KG1 (cell line): ENCODE results near the gene GNG4.
A peak's percentile ranks its signal among the peaks of the same experiment; 100 is the strongest.
"Not testable (repeated sequence)": the region's sequence is repeated elsewhere in the genome, so short reads cannot be mapped to it uniquely, and the experiment has no call there.

Experiments used
- DNase-seq: peaks from one replicate; lab custom pipeline; 2025; lab: John Stamatoyannopoulos, UW

Gene GNG4

GRCh38 chr1:235582130-235582529, 67.5 kb downstream of the GNG4 start:
- no peak for DNase-seq

- DNase-seq, result no peak
Observed at GRCh38 chr1:235579891-235580290, 69.7 kb downstream of the GNG4 start.

DNA sequence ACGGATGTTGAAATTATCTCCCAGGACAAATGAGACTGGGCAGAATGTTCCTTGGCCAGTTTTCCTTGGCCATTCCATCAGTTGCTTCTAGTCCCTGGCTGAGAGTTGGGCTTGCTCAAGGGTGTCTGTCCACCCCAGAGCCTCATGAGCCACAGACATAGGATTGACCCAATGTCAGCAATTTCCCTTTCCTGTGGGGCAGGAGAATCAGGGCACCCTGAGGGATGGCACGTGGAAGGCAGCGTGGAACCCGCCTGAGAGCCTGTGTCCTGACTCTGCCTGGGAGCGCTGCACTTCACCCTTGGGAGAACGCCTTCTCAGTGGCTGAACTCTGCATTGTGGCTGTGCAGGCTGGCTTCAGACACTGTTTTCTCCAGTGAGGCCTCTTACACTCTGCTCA, 74.0 kb downstream of the GNG4 start:
- DNase-seq, result no peak

- no peak for DNase-seq
Observed at GRCh38 chr1:235573880-235574279, 75.7 kb downstream of the GNG4 start.

GRCh38 chr1:235572971-235573370, 76.6 kb downstream of the GNG4 start:
- DNase-seq, result not testable (repeated sequence)

GRCh38 chr1:235571482-235571881, 78.1 kb downstream of the GNG4 start:
- no peak for DNase-seq

DNA sequence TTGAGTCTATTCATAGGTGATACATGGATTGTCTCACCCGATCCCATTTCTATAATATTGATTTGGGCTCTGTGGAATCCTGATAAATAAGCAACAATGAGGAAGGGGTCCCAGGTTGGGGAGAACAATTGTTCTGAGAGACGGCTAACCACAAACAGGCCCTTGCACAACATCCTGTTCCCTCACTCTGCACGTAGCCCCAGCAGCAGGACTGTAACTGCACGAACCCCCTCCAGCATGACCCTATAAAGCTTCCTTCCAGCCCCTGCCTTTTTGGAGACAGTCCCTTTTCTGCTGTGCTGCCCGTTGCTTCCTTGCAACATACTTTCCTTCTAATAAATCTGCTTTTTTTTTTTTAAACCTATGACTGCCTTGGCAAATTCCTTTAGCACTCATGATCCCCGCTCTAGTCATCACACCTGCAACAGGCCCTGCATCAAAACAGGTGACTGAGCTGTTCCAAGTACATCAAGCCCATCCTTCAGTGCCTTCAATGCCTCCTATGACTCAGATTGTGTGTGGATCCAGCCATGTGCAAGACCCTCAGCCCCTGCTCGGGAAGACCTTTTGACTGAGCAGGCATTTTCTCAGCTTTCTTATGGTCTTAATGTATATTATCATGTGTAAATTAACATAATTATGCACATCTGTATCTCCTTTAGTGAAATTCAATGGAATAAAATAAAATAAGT, 81.6 kb downstream of the GNG4 start:
- peak; percentile 68 for DNase-seq

- no peak for DNase-seq
Observed at GRCh38 chr1:235566084-235566483, 83.5 kb downstream of the GNG4 start.

GRCh38 chr1:235563513-235564061, 86.0 kb downstream of the GNG4 start:
- no peak for DNase-seq

DNA sequence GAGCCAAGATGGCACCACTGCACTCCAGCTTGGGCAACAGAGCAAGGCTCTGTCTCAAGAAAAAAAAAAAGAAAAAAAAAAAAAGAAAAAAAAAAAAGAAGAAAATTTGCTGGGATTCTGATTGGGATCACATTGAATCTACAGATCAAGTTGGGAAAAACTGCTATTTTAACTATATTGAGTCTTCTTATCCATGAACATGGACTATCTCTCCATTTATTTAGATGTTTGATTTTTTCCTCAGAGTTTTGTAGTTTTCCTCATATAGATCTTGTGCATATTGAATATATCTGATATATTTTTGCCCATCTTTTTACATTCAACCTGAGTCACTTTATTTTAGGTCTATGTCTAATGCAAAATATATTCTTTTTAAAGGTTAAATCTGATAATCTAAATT, 87.0 kb downstream of the GNG4 start:
- DNase-seq, result no peak

DNA sequence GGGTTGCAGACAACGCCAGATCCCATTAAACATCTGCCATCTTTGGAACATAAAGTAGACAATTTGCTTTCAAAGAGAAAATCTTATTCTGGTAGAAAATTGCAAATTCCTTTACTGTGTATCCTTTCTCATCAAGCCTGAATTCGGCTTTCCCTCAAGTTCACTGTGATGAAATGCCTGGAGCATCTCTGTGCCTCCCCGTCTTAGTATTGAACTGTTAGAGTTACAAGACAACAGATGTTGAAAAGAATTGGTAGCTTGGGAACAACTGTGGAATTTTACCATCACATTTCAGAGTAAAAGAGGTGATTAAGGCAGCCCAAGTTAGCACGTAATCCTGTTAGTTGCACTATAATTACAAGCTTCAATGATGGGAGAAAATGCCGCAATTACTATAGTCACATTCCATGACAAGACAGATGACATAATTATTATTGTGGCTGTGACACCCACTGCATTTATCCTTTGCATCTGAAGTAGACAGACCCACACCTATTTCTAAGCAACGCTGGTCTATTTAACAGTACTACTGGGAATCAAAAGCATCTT, 90.9 kb downstream of the GNG4 start:
- DNase-seq, result no peak

GRCh38 chr1:235557495-235557894, 92.1 kb downstream of the GNG4 start:
- DNase-seq, result no peak

DNA sequence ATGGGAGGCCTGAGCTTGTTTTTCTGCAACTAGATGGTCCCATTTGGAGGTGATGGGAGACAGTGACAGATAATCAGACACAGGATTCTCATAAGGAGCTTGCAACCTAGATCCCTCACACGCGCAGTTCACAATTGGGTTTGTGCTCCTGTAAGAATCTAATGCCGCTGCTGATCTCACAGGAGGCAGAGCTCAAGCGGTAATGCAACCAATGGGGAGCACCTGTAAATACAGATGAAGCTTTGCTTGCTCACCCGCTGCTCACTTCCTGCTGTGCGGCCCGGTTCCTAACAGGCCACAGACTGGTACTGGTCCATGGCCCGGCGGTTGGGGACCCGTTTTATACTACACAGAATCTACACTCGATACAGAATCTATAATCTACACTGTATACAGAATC, 92.8 kb downstream of the GNG4 start:
- DNase-seq, result no peak

DNA sequence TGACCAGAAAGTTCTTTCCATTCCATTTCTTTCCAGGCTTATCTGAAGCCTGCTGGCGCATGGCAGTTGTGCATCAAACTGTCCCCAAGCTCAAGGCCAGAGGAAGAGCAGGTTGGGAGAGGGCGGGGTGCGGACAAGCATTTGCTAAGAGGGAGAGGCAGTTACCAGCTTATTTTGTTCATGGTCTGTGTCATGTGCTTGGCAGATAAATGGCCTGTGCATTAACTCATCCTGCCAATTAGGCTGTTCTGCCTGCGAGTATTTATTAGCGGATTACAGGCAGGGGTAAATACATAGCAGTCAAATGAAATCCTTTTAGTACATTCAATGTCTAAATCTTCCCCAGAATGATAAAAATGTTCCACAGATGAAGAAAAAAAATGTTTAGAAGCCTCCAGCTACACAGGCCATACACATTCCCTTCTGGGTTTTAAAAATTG, 96.5 kb downstream of the GNG4 start:
- DNase-seq, result no peak

DNA sequence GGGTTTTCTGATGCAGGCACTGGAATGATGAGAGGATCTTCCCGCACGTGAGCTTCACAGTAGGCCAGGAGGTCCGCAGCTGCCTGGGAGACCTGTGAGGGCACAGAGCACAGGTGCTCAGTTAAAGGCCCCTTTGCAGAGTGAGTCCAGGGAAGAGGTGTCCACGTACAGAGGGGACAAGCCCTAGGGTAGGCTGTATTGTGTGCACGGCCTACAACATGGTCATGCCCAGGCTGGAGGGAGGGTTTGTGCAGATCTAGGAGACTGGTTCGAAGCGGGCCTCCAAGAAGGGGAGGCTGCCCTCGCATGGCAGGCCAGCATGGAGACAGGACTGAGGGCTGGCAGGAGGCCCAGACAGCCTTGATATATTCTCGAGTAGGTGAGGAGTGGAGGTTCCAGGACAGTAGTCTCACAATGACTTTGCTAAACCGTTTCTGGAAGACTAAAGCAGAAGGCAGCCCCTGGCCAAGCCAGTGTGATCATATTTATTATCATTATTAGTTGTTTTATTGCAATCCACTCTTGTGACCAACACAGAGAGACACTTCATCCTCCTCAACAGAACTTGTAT, 97.4 kb downstream of the GNG4 start:
- DNase-seq, result no peak

- no peak for DNase-seq
Observed at GRCh38 chr1:235549351-235550139, 100.0 kb downstream of the GNG4 start.

DNA sequence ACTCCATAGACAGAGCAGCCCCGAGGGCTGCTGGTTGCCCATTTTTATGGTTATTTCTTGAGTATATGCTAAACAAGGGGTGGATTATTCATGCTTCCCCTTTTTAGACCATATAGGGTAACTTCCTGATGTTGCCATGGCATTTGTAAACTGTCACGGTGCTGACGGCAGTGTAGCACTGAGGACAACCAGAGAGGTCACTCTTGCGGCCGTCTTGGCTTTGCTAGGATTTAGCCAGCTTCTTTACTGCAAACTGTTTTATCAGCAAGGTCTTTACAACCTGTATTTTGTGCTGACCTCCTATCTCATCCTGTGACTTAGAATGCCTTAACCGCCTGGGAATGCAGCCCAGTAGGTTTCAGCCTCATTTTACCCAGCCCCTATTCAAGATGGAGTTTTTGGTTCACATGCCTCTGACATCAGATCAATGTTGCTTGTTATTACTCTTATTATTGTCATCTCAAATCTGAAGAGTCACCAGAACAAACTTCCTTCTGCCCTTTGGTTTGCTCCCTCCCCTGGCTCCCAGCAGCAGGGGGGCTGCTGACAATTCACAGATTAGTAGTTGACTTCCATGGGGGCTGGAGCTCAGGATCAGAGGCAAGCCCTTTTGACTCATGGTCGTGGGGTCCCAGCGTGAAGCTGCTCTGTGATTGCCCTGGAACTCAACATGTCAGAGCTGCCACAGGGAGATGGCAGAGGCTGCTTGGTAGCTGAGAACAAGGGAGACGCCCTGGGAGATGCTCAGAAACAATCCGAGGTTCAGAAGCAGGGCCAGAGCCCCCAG, 103.0 kb downstream of the GNG4 start:
- DNase-seq, result not testable (repeated sequence)

DNA sequence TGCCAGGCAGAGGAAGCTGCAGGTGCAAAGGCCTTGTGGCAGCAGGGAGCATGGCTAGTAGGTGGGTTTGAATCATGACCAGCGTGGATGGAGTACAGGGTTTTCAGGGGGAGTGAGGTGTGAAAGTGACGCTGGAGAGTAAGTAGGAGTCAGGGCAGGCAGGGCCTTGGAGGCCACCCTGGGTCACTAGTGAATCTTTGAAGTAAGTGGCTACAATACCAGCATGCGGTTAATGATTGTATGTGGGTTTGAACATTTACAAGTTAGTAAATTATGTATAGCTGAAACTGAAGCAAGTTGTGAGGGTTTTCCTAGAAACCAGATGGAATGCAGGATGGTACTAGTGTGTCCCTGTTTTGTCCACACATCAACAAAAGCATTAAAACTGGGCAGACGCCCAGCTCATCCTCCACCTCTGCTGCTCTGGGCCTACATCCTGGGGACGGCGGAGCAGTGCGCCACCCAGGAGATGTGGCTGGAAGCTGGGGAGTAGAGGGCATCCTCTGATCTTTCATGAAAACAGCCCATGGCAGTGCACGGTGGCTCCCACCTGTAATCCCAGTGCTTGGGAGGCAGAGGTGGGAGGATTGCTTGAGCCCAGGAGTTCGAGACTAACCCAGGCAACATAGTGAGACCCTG, 104.2 kb downstream of the GNG4 start:
- no peak for DNase-seq

DNA sequence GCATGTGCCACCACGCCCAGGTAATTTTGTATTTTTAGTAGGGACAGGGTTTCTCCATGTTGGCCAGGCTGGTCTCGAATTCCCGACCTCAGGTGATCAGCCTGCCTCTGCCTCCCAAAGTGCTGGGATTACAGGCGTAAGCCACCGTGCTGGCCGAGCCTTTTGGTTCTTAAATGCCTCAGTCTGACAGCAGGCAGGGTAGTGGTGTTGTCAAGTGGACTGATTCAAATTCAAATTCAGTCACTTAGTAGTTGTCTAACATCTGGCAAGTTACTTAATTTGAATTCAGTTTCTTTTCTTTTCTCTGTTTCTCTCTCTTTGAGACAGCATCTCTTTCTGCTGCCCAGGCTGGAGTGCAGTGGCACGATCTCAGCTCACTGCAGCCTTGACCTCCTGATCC, 106.7 kb downstream of the GNG4 start:
- DNase-seq, result not testable (repeated sequence)

DNA sequence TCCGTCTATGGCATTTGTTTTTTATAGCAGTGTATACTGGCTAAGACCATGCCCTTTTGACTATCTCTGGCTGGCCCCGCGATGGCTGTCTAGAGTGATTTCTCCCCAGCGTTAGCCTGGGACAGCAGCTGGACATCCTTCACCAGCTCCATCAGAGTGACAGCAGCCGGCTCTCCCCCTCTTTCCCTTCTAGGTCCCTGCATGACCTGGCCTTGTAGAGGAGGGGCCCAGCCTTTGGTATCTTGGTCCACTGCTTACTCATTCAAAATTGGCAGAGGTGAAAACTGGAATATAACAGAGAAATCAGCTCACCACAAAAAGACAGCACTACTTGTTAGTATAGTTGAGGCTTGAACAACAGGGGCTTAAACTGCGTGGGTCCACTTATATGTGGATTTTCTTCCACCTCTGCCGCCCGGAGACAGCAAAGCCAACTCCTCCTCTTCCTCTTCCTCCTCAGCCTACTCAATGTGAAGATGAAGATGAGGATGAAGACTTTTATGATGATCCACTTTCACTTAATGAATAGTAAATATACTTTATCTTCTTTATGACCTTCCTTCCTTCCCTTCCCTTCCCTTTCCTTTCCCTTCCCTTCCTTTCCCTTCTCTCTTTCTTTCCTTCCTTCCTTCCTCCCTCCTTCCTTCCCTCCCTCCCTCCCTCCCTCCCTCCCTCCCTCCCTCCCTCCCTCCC, 116.0 kb downstream of the GNG4 start:
- no peak for DNase-seq

DNA sequence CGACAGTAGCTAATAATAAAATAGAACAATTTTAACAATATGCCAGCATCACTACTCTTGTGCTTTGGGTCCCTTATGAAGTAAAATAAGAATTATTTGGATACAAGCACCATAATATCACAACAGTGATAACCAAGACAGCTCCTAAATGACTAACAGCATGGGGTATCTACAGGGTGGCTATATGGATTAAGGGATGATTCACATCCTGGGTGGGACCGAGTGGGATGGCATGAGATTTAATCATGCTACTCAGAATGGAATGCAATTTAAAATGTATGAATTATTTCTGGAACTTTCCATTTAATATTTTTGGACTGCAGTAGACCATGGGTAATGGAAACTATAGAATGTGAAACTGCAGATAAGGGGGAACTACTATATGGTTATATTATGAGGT, 117.2 kb downstream of the GNG4 start:
- DNase-seq, result no peak
